HG02981 (cell line): ENCODE measurements around the gene VWA2.

Source experiments
- ATAC-seq: cut with Tn5 transposase; IDR thresholded peaks from one replicate; pipeline ENCODE4 v1.9.1; 2021; ENCODE audit warnings: mild to moderate bottlenecking, moderate library complexity; ENCODE audit not compliant: unreplicated experiment

VWA2 gene

GRCh38 chr10:114274616-114275453, 35.8 kb downstream of the VWA2 start:
- no peak for ATAC-seq

GRCh38 chr10:114276066-114276465, 37.0 kb downstream of the VWA2 start:
- ATAC-seq: no peak

GRCh38 chr10:114276671-114277070, 37.6 kb downstream of the VWA2 start:
- no peak for ATAC-seq

GRCh38 chr10:114278140-114278883, 39.3 kb downstream of the VWA2 start:
- no peak for ATAC-seq

GRCh38 chr10:114278884-114279191, 39.8 kb downstream of the VWA2 start:
- no peak for ATAC-seq

GRCh38 chr10:114279289-114279688, 40.2 kb downstream of the VWA2 start:
- ATAC-seq: no peak

GRCh38 chr10:114279901-114280644, 41.0 kb downstream of the VWA2 start:
- no peak for ATAC-seq

- ATAC-seq: no peak
Observed at GRCh38 chr10:114281006-114281405, 42.0 kb downstream of the VWA2 start.

- no peak for ATAC-seq
Observed at GRCh38 chr10:114281461-114281860, 42.4 kb downstream of the VWA2 start.

- no peak for ATAC-seq
Observed at GRCh38 chr10:114282526-114282925, 43.5 kb downstream of the VWA2 start.

GRCh38 chr10:114283091-114283490, 44.0 kb downstream of the VWA2 start:
- ATAC-seq: no peak

GRCh38 chr10:114283535-114284234, 44.6 kb downstream of the VWA2 start:
- ATAC-seq: no peak

GRCh38 chr10:114284346-114285071, 45.5 kb downstream of the VWA2 start:
- ATAC-seq: no peak

GRCh38 chr10:114285961-114286441, 46.9 kb downstream of the VWA2 start:
- ATAC-seq: no peak

- no peak for ATAC-seq
Observed at GRCh38 chr10:114286921-114287320, 47.9 kb downstream of the VWA2 start.

GRCh38 chr10:114288424-114289095, 49.5 kb downstream of the VWA2 start:
- no peak for ATAC-seq

GRCh38 chr10:114289096-114289436, 50.0 kb downstream of the VWA2 start:
- ATAC-seq: no peak

- ATAC-seq: no peak
Observed at GRCh38 chr10:114290038-114290437, 51.0 kb downstream of the VWA2 start.

GRCh38 chr10:114291076-114291475, 52.0 kb downstream of the VWA2 start:
- ATAC-seq: no peak

- no peak for ATAC-seq
Observed at GRCh38 chr10:114291516-114291915, 52.5 kb downstream of the VWA2 start.
